Gastroesophageal sphincter (tissue), 3 donors: ENCODE data around the gene ELF2.

ENCODE experiments used
- CTCF ChIP-seq, 4 experiments: fragments of 200-600 bp in 2 of 4; fragments of 450-650 bp in 2 of 4; sonication (generic) in 1 of 4; IDR thresholded peaks; one replicate each; pipeline ENCODE4 v1.5.1; 2017 to 2019; ENCODE audit warnings: antibody characterized with exemption in 4 of 4, mild to moderate bottlenecking in 2 of 4, moderate library complexity in 2 of 4
- POLR2A ChIP-seq, 2 donors: fragments of 450-650 bp; IDR thresholded peaks; one replicate each; pipeline ENCODE4 v1.6.1; 2017; ENCODE audit warnings: antibody characterized with exemption in 2 of 2, mild to moderate bottlenecking in 2 of 2, moderate library complexity in 1 of 2
- POLR2AphosphoS5 ChIP-seq: sonication (generic); formaldehyde crosslinking; IDR thresholded peaks from one replicate; pipeline ENCODE4 v1.6.1; 2017; ENCODE audit warnings: antibody characterized with exemption

GRCh38 chr4:139077567-139078355 lies 99.3 kb downstream of the ELF2 start:
- TF ChIP-seq CTCF (IDR thresholded peaks at IDR 0.05) (no peak), POLR2AphosphoS5 (no peak), POLR2A (IDR thresholded peaks at IDR 0.05) (no peak)
